ENCODE data around the gene MAD1L1.

MAD1L1 gene

GRCh38 chr7:2152646-2153045 lies 80.1 kb downstream of the MAD1L1 start:
- DNase-seq = no peak

DNA sequence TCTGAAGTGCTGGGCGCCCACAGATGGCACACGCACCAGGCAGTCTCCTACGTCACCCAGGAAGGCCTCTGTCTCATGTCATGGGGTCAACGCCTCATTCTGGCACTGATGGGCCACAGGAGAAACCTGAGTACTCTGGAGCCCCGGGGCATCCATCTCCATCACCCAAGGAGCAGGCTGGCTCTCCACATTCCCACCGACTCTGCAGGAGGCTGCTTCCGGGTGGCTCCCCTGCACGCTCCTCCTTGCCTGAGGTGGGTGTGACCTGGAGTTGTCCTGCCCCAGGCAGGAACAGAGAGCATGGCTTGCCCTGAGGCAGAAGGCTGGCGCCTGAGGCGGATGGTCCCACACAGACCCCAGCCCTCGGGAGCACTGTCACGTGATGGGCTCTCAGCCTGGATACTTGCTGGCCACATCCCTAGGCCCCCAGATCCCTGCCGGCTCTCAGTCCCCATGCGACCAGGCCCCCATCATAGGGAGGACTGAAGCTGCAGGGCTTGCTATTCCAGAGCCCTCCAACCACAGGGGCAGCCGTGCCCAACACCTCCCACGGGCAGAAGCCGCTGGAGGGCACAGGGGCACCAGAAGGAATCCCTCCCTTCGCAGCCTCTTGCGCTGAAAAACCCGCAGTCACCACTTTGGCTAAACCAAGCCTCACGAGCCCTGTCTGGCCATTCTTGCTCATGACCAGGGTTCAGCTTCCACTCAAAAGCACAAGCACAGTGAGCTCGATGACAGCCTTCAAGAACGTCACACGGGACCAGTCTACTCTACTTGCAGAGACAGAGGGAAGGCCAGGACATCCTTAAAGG lies 80.7 kb downstream of the MAD1L1 start:
- DNase-seq = no peak

GRCh38 chr7:2151237-2151636 lies 81.5 kb downstream of the MAD1L1 start:
- no peak for DNase-seq

- DNase-seq = no peak
Observed at GRCh38 chr7:2150445-2150815, 82.3 kb downstream of the MAD1L1 start.

DNA sequence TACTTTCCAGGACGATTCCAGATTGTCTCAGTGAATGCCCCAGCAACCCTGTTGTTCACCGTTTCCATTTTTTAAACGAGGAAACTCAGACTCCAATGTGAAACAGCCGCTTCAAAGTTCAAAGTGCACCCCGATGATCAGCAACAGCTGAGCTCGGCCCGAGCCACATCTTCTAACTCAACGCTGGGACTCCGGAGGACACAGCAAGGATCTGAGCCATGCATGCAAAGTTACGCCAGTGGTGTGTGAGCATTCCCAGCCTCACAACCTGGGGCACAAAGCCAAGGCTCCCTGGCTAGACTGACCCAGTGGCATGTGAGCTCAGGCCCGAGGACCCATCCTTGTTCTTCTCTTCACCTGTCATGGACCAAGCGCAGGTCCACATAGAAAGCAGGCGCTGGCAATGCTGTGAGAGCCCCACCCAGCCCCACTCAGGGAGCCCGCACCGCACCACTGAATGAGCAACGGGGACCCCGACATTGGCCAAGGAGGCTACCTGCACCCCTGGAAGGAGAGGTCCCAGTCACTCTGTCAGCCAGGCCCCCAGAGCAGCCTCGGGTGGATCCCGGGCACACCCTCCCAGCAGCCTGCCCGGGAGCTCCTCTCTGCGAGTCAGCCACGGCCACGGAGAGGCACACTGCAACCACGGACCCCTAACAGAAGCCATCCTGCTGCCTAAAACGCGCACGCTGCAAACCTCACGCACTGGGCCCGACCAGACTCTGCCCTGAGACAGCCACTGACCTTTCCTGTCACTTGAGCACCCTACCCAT lies 82.9 kb downstream of the MAD1L1 start:
- DNase-seq = no peak

DNA sequence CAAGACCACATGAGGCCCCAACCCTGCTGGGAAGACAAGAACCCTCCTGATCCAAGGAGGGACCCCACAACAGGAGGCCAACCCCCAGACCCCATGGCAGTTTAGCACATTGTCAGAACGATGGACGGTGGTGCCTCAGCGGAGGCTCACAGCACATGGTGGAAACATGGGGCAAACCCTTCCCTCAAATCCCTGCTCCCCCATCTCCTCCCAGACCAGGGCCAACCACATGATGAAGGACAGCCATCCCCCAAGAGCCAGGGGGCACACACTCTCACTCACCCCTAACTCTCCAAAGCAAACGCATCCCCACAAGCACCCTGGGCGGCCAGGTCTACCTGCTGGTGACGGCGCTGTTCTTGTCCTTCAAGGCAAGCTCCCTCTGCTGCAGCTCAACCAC lies 83.9 kb downstream of the MAD1L1 start:
- DNase-seq = no peak

GRCh38 chr7:2148189-2148588 lies 84.6 kb downstream of the MAD1L1 start:
- DNase-seq = no peak

GRCh38 chr7:2146676-2147472 lies 85.9 kb downstream of the MAD1L1 start:
- no peak for DNase-seq

DNA sequence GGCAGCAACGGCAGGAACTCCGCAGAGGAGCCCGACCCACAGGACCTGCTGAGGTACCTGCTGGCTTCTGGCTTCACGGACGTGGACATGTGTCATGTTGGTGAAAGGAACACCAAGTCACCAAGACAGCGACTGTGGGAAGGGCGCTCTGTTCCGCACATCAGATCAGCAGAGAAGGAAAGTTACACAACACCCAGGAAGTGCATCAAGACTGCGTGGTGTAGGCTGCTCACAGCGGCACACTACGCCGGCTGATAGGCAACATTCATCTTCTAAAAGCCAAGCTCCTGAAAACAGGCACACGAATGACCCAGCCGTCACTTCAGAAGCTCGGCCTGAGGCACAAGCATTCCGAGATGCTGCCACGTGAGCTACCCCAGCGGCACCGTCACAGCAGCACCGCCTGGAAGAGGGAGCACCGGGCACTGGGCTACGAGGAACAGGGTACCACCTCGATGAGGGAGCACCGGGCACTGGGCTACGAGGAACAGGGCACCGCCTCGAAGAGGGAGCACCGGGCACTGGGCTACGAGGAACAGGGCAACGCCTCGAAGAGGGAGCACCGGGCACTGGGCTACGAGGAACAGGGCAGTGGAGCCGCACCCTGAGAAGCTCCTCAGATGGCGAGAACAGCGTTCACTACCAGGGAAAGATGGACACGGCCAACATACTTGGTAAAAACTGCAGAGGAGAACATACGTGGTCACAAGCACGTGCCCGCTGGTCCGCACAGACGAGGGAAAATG lies 86.7 kb downstream of the MAD1L1 start:
- DNase-seq = no peak

DNA sequence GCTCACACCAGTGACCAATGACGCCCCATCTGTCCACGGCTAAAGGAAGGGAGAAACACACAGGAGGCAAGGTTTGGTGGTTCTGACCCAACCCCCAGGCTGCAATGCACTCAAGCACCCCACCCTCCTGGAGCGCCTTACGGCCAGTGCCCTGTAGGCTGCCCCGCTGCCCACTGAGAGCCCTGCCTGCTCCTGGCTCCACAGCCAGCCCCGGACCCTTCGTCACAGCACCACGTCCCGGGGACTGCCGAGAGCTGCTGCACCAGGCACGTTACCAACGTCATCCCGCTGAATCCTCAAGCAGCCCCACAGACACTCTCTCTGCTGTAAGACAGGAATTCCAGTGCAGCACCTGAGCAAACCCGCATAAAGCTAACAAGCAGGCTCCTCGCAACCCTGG lies 87.8 kb downstream of the MAD1L1 start:
- DNase-seq = no peak

DNA sequence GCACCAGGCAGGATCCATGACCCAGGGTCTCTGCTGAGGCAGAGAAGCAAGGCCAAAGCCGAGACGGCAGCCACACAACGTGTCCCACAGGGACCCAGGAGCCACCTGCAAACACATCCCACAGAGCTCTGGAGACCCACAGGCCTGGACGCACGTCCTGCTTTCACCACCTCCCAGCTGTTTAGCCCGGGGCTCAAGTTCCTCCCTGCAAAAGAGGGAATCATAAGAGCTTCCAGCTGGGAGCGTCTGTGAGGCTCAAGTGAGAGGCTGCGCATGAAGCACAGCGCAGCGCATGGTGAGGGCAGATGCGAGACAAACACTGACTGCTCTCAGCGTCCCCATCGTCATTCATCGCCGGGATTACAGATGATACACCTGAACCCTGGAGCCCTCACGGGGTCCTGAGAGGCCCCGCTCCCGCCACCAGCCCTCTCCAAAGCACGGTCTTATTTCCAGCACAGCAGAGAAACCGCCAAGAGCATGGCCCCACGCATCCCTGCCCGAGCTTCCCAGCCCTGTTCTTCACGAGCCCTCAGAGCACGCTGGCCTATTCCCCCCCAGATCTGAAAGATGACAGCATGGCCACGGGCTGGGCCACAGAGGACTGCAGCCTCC lies 88.7 kb downstream of the MAD1L1 start:
- DNase-seq = no peak

DNA sequence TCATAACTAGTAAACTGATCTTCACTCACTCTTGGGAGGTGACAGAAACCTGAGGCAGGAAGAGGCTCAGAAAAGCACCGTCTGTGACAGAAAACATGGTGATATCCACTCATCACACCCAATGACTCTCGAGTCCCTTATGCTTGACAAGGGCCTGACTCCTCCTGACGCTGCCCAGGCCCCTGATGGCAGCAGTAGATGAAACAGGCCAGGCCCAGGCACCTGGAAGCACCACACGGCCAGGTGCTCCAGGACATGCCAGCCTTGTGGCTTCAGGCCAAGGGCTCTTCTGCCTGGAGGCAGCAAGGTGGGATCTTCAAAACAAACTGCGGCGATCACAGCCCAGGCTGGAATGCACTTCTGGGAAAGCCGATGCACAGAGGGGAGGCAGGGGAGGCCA lies 89.3 kb downstream of the MAD1L1 start:
- no peak for DNase-seq

GRCh38 chr7:2142386-2142785 lies 90.4 kb downstream of the MAD1L1 start:
- DNase-seq = no peak

- DNase-seq = no peak
Observed at GRCh38 chr7:2141651-2142050, 91.1 kb downstream of the MAD1L1 start.

DNA sequence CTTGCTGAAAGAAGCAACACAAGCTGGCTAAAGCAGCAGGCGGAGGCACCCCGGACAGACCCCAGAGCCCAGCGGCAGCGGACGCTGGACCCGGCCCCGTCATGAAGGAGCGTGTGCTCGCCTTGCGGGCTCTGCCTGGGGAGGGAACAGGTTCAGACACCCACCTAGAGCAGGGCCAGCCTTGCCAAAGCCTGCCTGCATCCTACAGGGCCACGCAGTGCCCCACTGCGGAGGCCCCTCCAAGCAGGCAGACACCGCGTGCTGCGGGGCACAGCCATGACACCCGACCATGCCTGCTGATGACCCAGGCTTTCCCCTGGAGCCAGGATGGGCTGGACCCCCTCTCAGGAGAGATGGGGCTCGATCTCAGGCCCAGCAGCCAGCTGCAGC lies 91.7 kb downstream of the MAD1L1 start:
- no peak for DNase-seq

DNA sequence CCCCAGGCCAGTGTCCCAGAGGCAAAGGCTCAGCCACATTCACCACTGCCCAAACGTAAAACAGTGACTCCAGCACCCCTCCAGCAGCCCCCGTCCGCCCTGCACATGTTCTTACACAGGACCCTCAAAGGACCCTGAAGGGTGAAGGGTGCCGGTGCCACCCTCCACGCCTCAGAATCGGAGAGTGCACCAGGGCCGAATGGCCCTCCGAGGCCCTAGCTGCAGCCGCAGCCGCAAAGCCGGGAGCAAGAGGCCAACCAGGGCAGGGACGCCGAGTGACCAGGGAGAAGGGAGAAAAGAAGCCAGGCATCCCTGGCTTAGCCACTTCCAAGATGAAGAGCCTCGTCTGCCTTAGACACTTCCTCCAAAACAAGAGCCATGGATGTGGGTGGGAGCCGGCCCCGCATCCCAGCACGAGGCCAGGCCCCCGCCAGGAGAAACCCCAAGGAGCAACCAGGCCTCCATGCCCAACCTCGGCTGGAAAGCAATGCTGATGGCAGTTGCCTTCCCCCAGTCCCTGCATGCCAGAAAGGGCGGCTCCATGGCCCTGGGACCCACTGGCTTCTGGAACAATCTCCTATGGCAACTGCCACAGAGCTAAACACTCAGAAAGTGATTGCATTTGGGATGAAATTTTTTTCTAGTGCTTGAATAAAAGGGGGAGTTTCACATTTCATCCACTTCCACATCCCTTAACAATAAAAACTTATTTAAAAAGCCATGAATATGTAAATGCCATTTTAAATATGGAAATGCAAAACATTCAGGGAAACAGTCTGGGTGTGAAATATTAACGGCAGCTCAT lies 92.3 kb downstream of the MAD1L1 start:
- DNase-seq = no peak

DNA sequence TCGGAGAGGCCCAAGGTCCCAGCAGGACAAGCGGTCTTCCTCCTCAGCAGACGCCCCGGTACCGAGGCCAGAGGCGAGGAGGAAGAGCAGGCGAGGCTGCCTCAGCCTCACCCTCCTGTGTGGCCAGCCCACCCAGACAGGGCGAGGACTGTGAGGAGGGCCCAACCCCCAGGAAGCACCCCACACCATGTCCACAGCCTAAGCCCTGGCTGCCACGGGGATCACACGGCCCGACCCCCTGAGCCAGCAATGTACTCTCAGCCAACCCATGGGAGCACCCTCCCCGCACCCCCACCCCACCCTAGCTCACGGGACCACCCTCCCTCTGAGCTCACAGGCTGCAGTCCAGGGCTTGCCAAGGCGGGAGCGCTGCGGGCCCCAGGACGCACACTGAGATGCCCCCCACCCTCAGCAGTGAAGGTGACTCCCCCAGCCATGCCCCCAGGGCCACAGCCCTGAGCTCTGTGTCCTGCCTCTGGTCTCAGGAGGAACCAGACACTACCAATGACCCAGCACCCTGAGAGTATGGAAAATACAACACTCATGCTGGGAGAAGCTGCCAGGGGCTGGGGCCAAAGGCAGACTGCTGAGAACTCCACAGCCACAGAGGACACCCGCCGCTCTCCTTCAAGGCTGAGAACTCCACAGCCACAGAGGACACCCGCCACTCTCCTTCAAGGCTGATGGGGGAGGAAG lies 93.6 kb downstream of the MAD1L1 start:
- DNase-seq = no peak

DNA sequence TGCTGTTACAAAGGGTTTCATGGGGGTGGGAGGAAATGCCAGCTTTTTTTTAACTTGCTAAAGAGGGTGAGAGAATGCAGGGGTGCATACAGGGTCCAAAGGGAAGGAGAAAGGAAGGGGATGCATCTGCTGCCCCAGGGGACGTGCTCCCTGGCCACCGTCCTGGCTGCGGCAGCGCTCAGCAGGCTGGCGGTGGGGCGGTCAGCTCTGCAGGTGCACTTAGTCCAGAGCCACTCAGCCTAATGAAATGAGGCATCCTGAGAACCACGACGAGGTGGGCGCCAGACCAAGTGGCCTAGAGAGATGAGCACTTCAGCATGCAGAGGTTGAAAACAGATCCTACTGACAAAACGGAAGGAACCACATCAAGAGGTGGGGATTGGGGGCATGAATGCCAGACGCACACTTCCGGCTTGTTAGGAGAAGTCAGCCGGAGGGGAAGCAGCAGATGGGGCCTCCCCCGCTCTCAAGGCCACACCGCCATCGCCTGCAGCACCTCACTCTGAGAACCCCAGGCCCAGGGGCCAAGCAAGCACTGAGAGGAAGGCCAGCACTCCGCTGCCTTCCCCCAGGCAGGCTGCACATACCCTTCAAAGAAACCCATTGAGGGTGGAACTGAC lies 94.5 kb downstream of the MAD1L1 start:
- peak; percentile 30 to 74 (median 52) for DNase-seq

DNA sequence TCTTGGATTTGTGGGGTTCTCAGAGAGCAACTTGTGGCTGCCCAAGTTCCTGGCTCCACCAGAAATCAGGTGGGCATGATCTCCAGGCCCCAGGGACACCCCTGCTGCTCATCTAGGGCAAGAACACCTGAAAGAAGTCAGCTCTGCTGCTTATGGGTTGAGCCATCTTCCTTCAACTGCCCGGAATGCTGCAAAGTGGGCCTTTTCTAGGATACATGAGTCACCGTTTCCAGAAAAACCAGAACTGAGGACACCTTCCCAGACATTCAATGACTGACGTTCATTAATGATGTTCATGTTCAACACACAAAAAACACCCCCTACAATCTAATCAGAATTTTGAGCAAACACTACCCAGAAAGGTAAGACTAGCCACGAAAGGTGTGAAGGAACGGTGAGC lies 98.0 kb downstream of the MAD1L1 start:
- DNase-seq = no peak

GRCh38 chr7:2132243-2132642 lies 100.5 kb downstream of the MAD1L1 start:
- no peak for DNase-seq
